Activated CD4-positive, alpha-beta T cell treated with anti-CD3 and anti-CD28 coated beads, Interleukin-10, Interleukin-2, amounts not matched to agents 100 ng/mL and 50 ng/mL, durations not matched to agents 16 hours and 8 hours (primary cell): ENCODE results near the gene GABRR2.

Experiments
- DNase-seq: peaks from one replicate; pipeline ENCODE4 v3.0.0-alpha.2; 2020

Gene GABRR2

DNA sequence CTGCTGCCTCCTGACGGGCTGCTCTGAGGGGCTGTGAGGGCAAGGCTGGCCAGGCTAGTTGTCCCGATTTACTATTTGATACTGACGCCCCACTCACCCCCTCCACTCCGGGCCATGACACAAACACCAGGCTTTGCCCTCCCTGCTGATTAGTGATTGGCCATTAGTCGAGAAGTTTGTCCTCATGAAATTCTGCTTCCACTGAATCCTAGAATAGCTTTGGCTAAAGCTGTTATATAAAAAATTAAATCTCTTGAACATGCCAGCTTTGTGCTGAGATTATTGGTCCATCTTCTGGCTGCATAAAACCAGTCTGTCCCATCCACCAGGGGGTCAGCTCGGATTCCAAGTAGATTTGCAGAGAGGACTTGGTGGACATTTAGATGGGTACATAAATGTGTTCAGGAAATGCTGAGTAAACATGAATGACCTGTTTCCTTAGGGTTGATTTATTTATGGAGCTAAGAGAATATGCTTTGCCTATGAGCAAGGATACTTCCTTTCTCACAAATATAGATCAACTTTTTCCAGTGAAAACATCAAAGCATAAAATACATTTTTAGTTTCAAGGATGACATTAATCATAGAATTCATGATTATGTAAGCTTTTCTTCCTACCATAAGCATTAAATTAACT, at the start of gene GABRR2:
Gene GABRR2, minus strand, starts transcription at position 51 of the 637 bp plus-strand sequence. CDS start 134 bp downstream, outside the sequence.
- DNase-seq, result no peak

- DNase-seq, result no peak
Measured at GRCh38 chr6:89364586-89364985, 49.5 kb upstream of the GABRR2 start.

DNA sequence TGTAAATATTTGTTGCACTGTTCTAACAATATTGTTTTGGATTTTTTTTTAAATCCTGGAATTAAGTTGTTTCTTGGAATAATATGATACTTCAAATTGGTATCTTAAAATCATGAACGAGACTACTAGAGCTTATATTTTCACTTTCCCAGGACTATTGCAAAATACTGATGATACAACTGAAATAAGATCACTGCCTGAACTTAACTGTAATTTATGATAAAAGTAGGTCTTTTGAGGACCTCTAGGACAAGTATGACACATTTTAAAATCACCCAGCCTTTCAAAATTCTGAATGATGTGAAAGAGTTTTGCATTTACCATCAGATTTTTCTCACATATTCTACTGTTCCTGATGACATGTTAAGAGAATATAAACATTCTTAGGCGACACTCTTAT, 46.1 kb upstream of the GABRR2 start:
- DNase-seq, result no peak

GRCh38 chr6:89360415-89360999, 45.4 kb upstream of the GABRR2 start:
- peak; percentile 52 for DNase-seq

- DNase-seq, result no peak
Measured at GRCh38 chr6:89359561-89359960, 44.5 kb upstream of the GABRR2 start.

DNA sequence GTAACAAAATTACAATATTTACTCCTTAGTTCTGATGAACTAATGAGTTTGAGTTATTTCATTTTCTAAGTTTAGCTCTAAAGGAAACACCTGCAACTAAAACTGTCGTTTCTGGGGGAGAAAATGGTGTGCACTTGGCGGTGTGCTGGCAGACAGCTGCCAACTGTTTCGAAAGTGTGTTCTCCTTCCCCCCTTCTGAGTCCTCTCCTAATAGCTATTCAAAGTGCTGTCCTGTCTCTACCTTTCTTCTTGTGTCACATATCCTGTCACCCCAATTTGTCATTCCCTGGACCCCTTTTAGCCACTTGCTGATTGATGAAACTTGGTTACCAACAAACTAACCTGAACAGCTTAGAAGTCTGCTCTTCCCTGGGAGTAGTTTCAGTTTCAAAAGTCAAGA, 42.3 kb upstream of the GABRR2 start:
- DNase-seq, result peak; percentile 41

- no peak for DNase-seq
Measured at GRCh38 chr6:89356642-89357170, 41.6 kb upstream of the GABRR2 start.

- DNase-seq, result peak; percentile 24
Measured at GRCh38 chr6:89355511-89356194, 40.6 kb upstream of the GABRR2 start.

GRCh38 chr6:89353702-89354392, 38.7 kb upstream of the GABRR2 start:
- DNase-seq, result no peak

GRCh38 chr6:89353118-89353556, 38.0 kb upstream of the GABRR2 start:
- no peak for DNase-seq

DNA sequence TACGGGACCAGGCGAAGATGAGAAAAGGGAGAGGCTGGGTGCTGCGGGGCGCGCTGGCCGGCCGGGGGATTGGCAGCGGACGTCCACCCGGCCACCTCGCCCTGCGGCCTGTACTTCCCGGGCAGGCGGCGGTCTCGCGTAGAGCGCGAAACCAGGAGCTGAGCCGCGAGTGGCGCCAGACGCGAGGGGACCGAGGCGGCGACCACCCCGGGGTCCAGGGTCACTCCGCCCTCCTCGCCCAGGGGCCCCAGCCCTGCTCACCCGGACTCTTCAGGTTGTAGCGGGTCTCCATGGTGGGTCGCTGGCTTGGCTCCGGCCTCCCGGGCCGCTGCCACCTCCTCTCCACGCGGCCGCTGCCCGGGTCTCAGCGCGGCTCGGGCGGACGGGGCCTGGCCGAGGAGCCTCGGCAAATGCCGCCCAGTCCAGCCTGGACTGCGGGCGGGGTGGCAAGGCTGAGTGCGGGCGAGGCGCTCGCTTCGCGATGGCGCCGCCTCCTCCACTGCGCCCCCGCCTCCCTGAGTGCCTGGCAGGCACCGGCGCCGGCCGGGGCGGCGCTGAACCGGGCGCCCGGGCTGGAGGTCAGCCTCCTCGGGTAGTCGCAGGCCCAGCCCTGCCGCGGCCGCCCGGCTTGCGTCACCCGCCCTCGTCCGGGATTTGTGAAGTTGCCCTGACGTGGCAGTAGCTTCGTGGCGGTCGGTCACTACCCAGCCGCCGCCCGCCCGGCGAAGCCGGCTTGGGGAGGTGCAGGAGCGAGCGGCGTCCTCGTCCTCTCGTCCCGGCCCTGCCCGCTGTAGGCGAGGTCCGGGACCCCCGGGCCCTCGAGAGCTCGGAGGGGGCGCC, 37.4 kb upstream of the GABRR2 start, which contains the start of gene UBE2J1:
Gene UBE2J1, minus strand, starts transcription at position 445 of the 840 bp plus-strand sequence. Its CDS starts 153 bp downstream, at position 292.
- DNase-seq, result peak; percentile 88

DNA sequence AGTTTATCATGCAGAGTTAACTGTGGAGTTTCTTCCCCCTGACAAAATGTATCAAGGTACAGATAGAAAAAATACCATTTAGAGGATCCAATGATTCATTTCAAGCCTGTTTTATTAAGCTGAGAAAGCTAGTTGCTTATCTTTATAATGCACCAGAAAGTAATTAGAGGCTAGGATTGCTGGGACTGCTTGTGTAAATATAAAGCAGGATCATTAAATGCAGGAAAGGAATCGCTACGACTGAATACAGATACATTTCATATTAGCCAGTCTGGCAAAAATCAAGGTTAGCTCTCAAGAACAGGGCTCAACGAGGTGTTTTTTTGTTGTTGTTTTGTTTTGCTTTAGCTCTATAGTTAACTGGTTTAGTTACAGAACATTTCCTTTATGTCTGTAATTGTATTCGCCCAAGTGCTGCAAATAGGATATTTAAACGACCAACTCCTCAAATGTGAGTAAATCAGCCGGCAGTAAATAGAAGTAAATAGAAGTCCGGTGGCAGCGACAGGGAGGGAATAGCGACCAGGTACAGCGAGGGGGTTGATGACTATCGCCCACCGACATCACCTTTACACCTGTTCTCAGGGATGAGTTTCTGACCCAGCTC, 36.7 kb upstream of the GABRR2 start:
- no peak for DNase-seq

DNA sequence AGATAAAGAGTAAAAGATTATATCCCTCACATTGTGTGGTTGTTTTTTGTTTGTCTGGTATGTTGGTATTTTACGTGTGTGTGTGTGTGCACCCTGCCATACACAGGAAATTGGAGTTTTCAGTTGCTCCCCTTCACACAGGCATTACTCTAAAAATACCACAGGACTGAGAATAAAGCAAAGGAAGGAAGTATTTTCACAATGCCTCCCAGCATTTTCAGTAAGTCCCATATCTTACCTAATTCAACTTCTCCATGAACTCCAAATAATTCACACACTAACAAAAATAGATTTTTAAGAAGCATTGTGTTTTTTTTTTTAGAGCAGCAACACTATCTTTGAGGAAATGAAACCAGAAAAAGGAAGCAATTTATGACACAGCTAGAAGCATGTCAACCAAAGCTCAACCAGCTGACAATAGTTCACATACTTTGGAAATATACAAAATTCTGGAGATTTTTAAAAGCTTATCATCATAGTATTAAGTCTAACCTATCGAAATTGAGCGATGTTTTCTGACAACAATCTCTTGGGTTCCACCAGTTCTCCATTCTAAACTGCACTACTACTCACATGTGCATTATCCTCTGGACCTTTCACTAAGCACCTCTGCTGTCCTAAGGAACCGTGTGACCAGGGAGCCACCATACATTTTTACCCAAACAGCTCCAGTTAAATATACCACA, 35.3 kb upstream of the GABRR2 start:
- DNase-seq, result peak; percentile 38

GRCh38 chr6:89348372-89348771, 33.3 kb upstream of the GABRR2 start:
- no peak for DNase-seq

DNA sequence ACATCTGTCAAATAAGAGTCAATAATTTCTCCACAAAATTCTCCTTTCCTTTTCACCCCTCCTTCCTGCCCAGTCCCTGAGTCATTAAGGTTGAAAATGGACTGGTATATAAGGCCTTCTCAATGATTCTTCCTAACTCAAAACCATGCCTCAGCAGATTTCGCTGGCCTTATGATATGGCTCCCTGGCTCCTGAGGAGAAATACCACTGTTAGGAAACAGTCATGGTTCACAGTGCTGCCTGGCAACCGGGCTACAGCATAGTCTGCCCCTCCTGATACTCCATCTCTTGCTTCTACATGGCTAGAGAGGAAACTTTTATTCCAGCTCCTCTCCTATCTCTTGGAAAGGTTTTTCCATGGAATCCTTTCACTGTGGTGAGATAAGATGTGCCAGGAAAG, 32.7 kb upstream of the GABRR2 start:
- no peak for DNase-seq

GRCh38 chr6:89346433-89346832, 31.3 kb upstream of the GABRR2 start:
- DNase-seq, result no peak

GRCh38 chr6:89339565-89339964, 24.5 kb upstream of the GABRR2 start:
- DNase-seq, result no peak

DNA sequence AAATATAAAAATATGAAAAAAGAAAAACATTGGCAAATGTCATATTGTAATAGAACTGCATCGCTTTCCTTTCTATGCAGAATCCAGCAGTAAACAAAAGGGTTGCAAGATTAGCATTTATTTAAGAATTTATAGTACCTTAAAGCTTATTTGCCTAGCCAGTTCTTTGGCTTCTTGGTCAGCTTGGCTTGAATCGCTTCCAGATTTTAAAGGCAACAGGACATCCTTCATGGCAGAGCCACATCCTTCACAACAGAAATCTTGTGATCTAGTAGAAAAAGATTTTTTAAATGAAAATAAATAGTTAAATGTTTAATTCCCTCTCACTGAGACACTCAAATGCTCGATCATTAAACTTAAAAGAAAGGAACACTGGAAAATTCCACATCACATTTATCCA, 20.1 kb upstream of the GABRR2 start:
- no peak for DNase-seq

DNA sequence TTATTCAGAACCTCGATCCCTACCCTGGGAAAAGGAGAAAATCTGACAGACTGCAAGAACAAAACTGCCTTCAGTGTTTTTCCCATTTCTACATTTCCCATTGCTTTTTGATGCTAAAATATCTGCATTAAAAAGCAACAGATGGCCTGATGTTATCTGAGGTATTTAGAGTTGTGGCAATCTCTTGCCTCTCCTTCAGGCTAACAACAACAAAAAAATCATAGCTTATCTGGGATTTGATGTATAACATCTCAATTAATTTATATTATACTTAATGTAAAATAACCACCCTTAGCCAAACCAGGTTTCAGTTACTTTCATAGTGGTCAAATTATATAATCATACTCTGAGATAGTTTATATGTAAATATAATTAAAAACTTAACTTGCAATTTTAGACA, 15.8 kb upstream of the GABRR2 start:
- no peak for DNase-seq

GRCh38 chr6:89328976-89329375, 13.9 kb upstream of the GABRR2 start:
- no peak for DNase-seq

DNA sequence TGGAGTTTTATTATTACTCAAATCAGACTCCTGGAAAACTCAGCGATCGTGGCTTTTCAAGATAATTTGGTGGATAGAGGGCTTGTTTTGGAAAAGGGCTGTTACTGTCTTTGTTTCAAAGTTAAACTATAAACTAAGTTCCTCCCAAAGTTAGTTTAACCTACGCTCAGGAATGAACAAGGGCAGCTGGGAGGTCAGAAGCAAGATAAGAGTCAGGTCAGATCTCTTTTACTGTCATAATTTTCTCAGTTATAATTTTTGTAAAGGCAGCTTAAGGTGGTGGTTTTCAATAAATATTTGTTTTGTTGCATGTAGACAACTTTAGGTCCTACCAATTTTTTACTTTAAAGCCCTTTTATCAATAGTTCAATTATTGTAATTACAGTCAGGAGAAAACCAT, 9.2 kb upstream of the GABRR2 start:
- no peak for DNase-seq
